Endothelial cell of umbilical vein (primary cell): ENCODE data around the gene TBCD. TPM values are rescaled to one million over a fixed set of nuclear protein-coding genes. Genes with fewer than 3 reads are reported as not detected.

Experiments used
- BruUV-seq: library from RNA; stranded (reverse); fragments of 400-500 nt; replicated peaks from 2 replicates; lab custom pipeline; 2021; lab: Mats Ljungman, UMichigan
- CTCF ChIA-PET: fragments of 300-600, 350-600 bp; sonication (Branson Sonifier 250); formaldehyde crosslinking; loops from one replicate; lab custom pipeline; 2021; ENCODE audit warnings: antibody characterized with exemption, inconsistent platforms; lab: Charles Lee
- POLR2A ChIA-PET: fragments of 300-600, 350-600 bp; sonication (Branson Sonifier 250); formaldehyde crosslinking; loops from one replicate; lab custom pipeline; 2021; ENCODE audit warnings: antibody characterized with exemption, inconsistent platforms; lab: Charles Lee
- DNase-seq: peaks from one replicate; pipeline ENCODE4 v3.0.0-alpha.2; 2011; ENCODE audit warnings: low read depth, low spot score
- FAIRE-seq: peaks from 2 replicates; lab custom pipeline; 2011; peaks lifted over from hg19 to GRCh38; lab: Jason Lieb, UNC
- H2AFZ ChIP-seq: 2 replicates; pipeline ENCODE4 v1.6.0; 2012; ENCODE audit warnings: low read depth, low read length, control low read depth, inconsistent platforms
- H3K27ac ChIP-seq: 2 replicates; pipeline ENCODE4 v1.5.1; 2011; ENCODE audit warnings: low read depth, mild to moderate bottlenecking, control low read depth, low read length, moderate library complexity; ENCODE audit not compliant: insufficient read depth
- H3K27me3 ChIP-seq, 2 experiments: 2 replicates each; pipeline versions ENCODE4 v1.6.0 to v1.6.1; 2011; ENCODE audit warnings: low read length in 2 of 2, mixed read lengths in 1 of 2; ENCODE audit not compliant: control insufficient read depth in 2 of 2, insufficient read depth in 2 of 2
- H3K36me3 ChIP-seq, 2 experiments: 2 replicates in 1 of 2; 3 replicates in 1 of 2; pipeline ENCODE4 v1.5.1; 2011; ENCODE audit warnings: low read length in 2 of 2, mild to moderate bottlenecking in 1 of 2, moderate library complexity in 1 of 2; ENCODE audit not compliant: control insufficient read depth in 2 of 2, insufficient read depth in 2 of 2; ENCODE audit errors: extremely low read depth in 1 of 2
- H3K4me1 ChIP-seq: 3 replicates; pipeline ENCODE4 v1.5.1; 2011; ENCODE audit warnings: mild to moderate bottlenecking, low read length; ENCODE audit not compliant: control insufficient read depth, insufficient read depth; ENCODE audit errors: extremely low read depth
- H3K4me2 ChIP-seq: 2 replicates; pipeline ENCODE4 v1.6.1; 2011; ENCODE audit warnings: low read length, control low read depth, mixed read lengths; ENCODE audit not compliant: insufficient read depth
- H3K4me3 ChIP-seq, 3 experiments: fragments of 200-600 bp in 1 of 3; sonication (generic), shearing (Covaris generic) in 1 of 3; replicated peaks in 1 of 3; 2 replicates each; pipeline ENCODE4 v1.5.1; 2011 to 2016; ENCODE audit warnings: control low read depth in 3 of 3, low read length in 3 of 3, mild to moderate bottlenecking in 2 of 3, inconsistent platforms in 1 of 3, low read depth in 1 of 3, moderate library complexity in 1 of 3; ENCODE audit not compliant: insufficient read depth in 1 of 3
- H3K79me2 ChIP-seq: 2 replicates; pipeline ENCODE4 v1.6.0; 2012; ENCODE audit warnings: low read length, inconsistent platforms; ENCODE audit not compliant: control insufficient read depth, insufficient read depth
- H3K9ac ChIP-seq: replicated peaks from 2 replicates; pipeline ENCODE3; 2011; ENCODE audit warnings: low read length, control low read depth; ENCODE audit not compliant: insufficient read depth; ENCODE audit errors: extremely low read depth
- H3K9me1 ChIP-seq: replicated peaks from 3 replicates; pipeline ENCODE4 v1.6.0; 2011; ENCODE audit warnings: mild to moderate bottlenecking, low read length; ENCODE audit not compliant: control insufficient read depth, insufficient read depth; ENCODE audit errors: extremely low read depth
- H3K9me3 ChIP-seq: replicated peaks from 2 replicates; pipeline ENCODE4 v1.5.1; 2012; ENCODE audit warnings: low read length, inconsistent platforms; ENCODE audit not compliant: control insufficient read depth, insufficient read depth
- H4K20me1 ChIP-seq: replicated peaks from 2 replicates; pipeline ENCODE3; 2011; ENCODE audit warnings: mild to moderate bottlenecking, low read length; ENCODE audit not compliant: control insufficient read depth, insufficient read depth; ENCODE audit errors: extremely low read depth
- GATA2 ChIP-seq: IDR thresholded peaks from 2 replicates; pipeline ENCODE4 v1.7.0; 2011; ENCODE audit warnings: low read depth, mild to moderate bottlenecking, moderate library complexity, mixed read lengths, low read length; ENCODE audit not compliant: insufficient read length, insufficient read depth
- JUN ChIP-seq: IDR thresholded peaks from 2 replicates; pipeline ENCODE4 v1.6.1; 2011; ENCODE audit warnings: borderline replicate concordance, low read depth; ENCODE audit not compliant: insufficient read length, insufficient read depth
- MYC ChIP-seq: IDR thresholded peaks from one replicate; pipeline ENCODE4 v1.6.1; 2011; ENCODE audit warnings: mild to moderate bottlenecking, low read depth, low read length
- POLR2A ChIP-seq: IDR thresholded peaks from 2 replicates; pipeline ENCODE4 v1.6.1; 2012; ENCODE audit warnings: low read depth, mild to moderate bottlenecking, control low read depth, low read length
- POLR2AphosphoS5 ChIP-seq: IDR thresholded peaks from 2 replicates; pipeline ENCODE4 v1.6.1; 2012; ENCODE audit warnings: low read depth, mild to moderate bottlenecking, control low read depth, low read length, moderate library complexity; ENCODE audit not compliant: insufficient read depth
- dilution Hi-C: fragments of 300-500 bp; cut with MboI; formaldehyde crosslinking; loops from one replicate; pipeline ENCODE4 v1.15.0; 2019; ENCODE audit warnings: low sequenced_read_pairs; ENCODE audit not compliant: extremely low pct_ligation_motif_present
- intact Hi-C: fragments of 100-400 bp; cut with micrococcal nuclease; formaldehyde crosslinking; loops from one replicate; pipeline ENCODE4 v1.10.0; 2022
- polyA plus RNA-seq, 4 experiments: library from polyadenylated mRNA; depleted of rRNA in 3 of 4; stranded (reverse) in 3 of 4; unstranded in 1 of 4; fragments of >200 nt; gene quantifications; 2 replicates each; pipeline versions ENCODE4 v1.2.1 to v1.2.3, GENCODE V29; 2011 to 2012; ENCODE audit warnings: missing spikeins in 1 of 4
- total RNA-seq: library from RNA; stranded (reverse); gene quantifications from 2 replicates; pipeline ENCODE4 v1.2.3, GENCODE V29; 2021
- TF ChIP-seq, protein P1 (sequence below): IDR thresholded peaks from 2 replicates; pipeline ENCODE4 v1.6.1; 2011; ENCODE audit not compliant: insufficient read depth, insufficient read length

The TBCD gene
- total and polyA plus RNA-seq, 2 donors (not counting 3 experiments of a cell fraction or from before 2014, with no cell fraction given) = 121 to 145 TPM

DNA sequence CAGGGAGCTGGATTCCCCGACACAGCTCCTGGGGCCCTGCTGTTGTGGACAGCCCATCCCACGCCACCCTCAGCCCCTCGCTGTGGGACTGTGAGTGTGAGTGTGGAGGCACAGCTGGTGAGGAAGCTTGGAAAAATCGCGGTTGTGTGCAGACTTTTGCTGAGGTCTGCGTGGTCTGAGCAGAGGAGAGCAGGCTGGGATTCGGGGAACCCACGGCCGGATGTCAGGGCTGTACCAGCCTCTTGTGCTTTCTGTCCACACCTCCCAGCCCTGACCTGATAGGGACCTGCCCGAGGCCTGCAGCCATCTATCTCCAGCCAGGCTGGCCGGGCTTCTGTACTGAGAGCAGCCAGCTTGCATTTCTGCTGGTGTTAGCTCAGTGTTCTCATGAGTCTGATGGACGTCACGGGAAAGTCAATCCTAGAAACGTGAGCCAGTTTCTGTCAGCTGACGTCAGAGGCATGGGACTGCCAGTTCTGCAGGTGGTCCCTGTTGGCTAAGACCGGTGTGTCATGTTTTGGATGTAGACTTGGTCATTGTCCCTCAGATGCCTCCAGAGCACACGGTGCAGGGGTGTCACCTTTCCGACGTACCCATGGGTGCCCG, 160.7 kb downstream of the TBCD start:
- dilution Hi-C loops (no loop called here), intact Hi-C loops (loop anchor here (2.0 kb wide), 1 partner anchor 68 kb away; no protein-coding TSS in a partner anchor)
- Histone ChIP-seq H3K4me2 (no peak overlapping the region), H3K9me3 (no peaks in the 10 kb centered on the region), H3K79me2 (peaks cover 2% of the 10 kb centered on the region), H3K36me3 (peaks cover 0 to 15% of the 10 kb centered on the region in 2 experiments), H2AFZ (no peak overlapping the region), H3K9me1 (no peaks in the 10 kb centered on the region), H3K27me3 (no peaks in the 10 kb centered on the region), H3K27ac (no peak overlapping the region), H3K4me1 (no peaks in the 10 kb centered on the region), H3K4me3 (no peak overlapping the region), H3K9ac (no peak overlapping the region), H4K20me1 (no peaks in the 10 kb centered on the region)
- POLR2A ChIA-PET = no interaction called here
- no peak for TF ChIP-seq MYC
- no peak for TF ChIP-seq POLR2A
- TF ChIP-seq POLR2AphosphoS5 = no peak
- no peak for TF ChIP-seq GATA2
- TF ChIP-seq, protein P1, sequence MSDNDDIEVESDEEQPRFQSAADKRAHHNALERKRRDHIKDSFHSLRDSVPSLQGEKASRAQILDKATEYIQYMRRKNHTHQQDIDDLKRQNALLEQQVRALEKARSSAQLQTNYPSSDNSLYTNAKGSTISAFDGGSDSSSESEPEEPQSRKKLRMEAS = no peak
- no peak for TF ChIP-seq JUN
- CTCF ChIA-PET = interaction anchor here (0.7 to 12.2 kb wide), 7 partner anchors 13 to 132 kb away, joined by 3 to 176 read pairs (median 4); no protein-coding TSS in a partner anchor
- BruUV-seq = no TSS peak
- DNase-seq = no peak
- FAIRE-seq = no peak
